Smooth muscle cell (in vitro differentiated cells): ENCODE measurements around the gene SH3D21. TPM values are rescaled to one million over a fixed set of nuclear protein-coding genes. Genes with fewer than 3 reads are reported as not detected.
A peak's percentile ranks its signal among the peaks of the same experiment; 100 is the strongest.

Experiments
- DNase-seq: peaks from one replicate; lab custom pipeline; 2025; ENCODE audit not compliant: unreplicated experiment; lab: John Stamatoyannopoulos, UW
- H2AFZ ChIP-seq: fragments of 200-600 bp; sonication (generic); 2 replicates; pipeline ENCODE4 v1.6.0; 2016; ENCODE audit warnings: antibody characterized with exemption, low read depth, mild to moderate bottlenecking
- H3F3A ChIP-seq: fragments of 200-600 bp; sonication (generic); 2 replicates; pipeline ENCODE4 v1.6.0; 2017; ENCODE audit warnings: antibody characterized with exemption, low read depth
- H3K27ac ChIP-seq: fragments of 200-600 bp; sonication (generic); 2 replicates; pipeline ENCODE4 v1.5.1; 2016; ENCODE audit warnings: low read depth, mild to moderate bottlenecking
- H3K27me3 ChIP-seq: fragments of 200-600 bp; sonication (generic); 2 replicates; pipeline ENCODE4 v1.6.1; 2016; ENCODE audit warnings: low read depth, mild to moderate bottlenecking
- H3K36me3 ChIP-seq: fragments of 200-600 bp; sonication (generic); 2 replicates; pipeline ENCODE4 v1.5.1; 2016; ENCODE audit warnings: low read depth
- H3K4me1 ChIP-seq: fragments of 200-600 bp; sonication (generic); 2 replicates; pipeline ENCODE4 v1.5.1; 2016; ENCODE audit warnings: low read depth
- H3K4me2 ChIP-seq: fragments of 200-600 bp; sonication (generic); 2 replicates; pipeline ENCODE4 v1.6.0; 2016; ENCODE audit warnings: mild to moderate bottlenecking
- H3K4me3 ChIP-seq: fragments of 200-600 bp; sonication (generic); 2 replicates; pipeline ENCODE4 v1.5.1; 2016; ENCODE audit warnings: mild to moderate bottlenecking
- H3K79me2 ChIP-seq: fragments of 200-600 bp; sonication (generic); 2 replicates; pipeline ENCODE4 v1.6.0; 2016; ENCODE audit warnings: low read depth, mild to moderate bottlenecking
- H3K9ac ChIP-seq: fragments of 200-600 bp; sonication (generic); 2 replicates; pipeline ENCODE4 v1.6.0; 2016; ENCODE audit warnings: low read depth
- H3K9me3 ChIP-seq: fragments of 200-600 bp; sonication (generic); replicated peaks from 2 replicates; pipeline ENCODE4 v1.5.1; 2016; ENCODE audit warnings: low read depth
- H4K20me1 ChIP-seq: fragments of 200-600 bp; sonication (generic); 2 replicates; pipeline ENCODE4 v1.6.0; 2016; ENCODE audit warnings: low read depth
- whole genome bisulfite sequencing: methylation state at CpG from one replicate; pipeline ENCODE4 v1.1.7; 2016; ENCODE audit warnings: low lambda C conversion rate; 5-methylcytosine and 5-hydroxymethylcytosine counted together
- polyA plus RNA-seq: library from polyadenylated mRNA; unstranded; fragments of >200 nt; fragmentation: Nextera tagmentation; extraction: Ambion mirVana; gene quantifications from 2 replicates; pipeline ENCODE4 v1.2.1, GENCODE V29; 2016
- total RNA-seq: library from RNA; depleted of rRNA; stranded (reverse); fragments of >200 nt; gene quantifications from 2 replicates; pipeline ENCODE4 v1.2.3, GENCODE V29; 2014
- TF ChIP-seq, protein P1 (sequence below): fragments of 200-600 bp; sonication (generic); IDR thresholded peaks from 2 replicates; pipeline ENCODE4 v1.5.1; 2017; ENCODE audit warnings: borderline replicate concordance, mild to moderate bottlenecking, antibody characterized with exemption; ENCODE audit not compliant: insufficient read depth, poor library complexity, severe bottlenecking

The SH3D21 gene
- total and polyA plus RNA-seq, 2 experiments from 2014 or later = 6.9 to 12.0 TPM

DNA sequence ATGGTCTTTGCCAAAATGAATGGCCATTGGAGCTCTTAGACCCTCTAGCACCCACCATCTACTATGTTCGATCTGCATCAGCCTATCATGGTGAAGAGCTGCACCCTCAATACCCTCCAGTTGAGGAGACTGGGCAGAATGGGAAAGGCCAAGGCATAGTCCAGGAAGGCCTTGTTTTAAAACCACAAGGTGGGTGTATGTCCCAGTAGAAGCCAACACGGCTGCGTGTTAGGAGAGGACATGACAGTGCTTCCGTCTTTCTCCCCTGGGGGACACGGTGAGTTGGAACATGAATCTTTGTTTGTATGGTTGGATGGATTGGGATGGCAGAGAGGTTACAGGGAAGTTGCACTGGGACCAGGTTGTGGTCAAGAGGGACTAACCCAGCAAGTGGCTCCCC lies 18.6 kb upstream of the SH3D21 start:
- Histone ChIP-seq H3K79me2 (peaks cover 37% of the 10 kb centered on the region), H3K27me3 (no peaks in the 10 kb centered on the region), H3K4me2 (no peak overlapping the region), H2AFZ (no peak overlapping the region), H3F3A (peaks cover 25% of the 10 kb centered on the region), H3K9ac (no peak overlapping the region), H3K27ac (no peak overlapping the region), H3K9me3 (no peaks in the 10 kb centered on the region), H3K4me3 (no peak overlapping the region), H3K4me1 (no peaks in the 10 kb centered on the region), H3K36me3 (peaks cover 21% of the 10 kb centered on the region), H4K20me1 (peaks cover 54% of the 10 kb centered on the region)
- no peak for DNase-seq
- WGBS = 97% methylated on average over 5 of the region's 5 CpGs
- TF ChIP-seq, protein P1, sequence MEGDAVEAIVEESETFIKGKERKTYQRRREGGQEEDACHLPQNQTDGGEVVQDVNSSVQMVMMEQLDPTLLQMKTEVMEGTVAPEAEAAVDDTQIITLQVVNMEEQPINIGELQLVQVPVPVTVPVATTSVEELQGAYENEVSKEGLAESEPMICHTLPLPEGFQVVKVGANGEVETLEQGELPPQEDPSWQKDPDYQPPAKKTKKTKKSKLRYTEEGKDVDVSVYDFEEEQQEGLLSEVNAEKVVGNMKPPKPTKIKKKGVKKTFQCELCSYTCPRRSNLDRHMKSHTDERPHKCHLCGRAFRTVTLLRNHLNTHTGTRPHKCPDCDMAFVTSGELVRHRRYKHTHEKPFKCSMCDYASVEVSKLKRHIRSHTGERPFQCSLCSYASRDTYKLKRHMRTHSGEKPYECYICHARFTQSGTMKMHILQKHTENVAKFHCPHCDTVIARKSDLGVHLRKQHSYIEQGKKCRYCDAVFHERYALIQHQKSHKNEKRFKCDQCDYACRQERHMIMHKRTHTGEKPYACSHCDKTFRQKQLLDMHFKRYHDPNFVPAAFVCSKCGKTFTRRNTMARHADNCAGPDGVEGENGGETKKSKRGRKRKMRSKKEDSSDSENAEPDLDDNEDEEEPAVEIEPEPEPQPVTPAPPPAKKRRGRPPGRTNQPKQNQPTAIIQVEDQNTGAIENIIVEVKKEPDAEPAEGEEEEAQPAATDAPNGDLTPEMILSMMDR = no peak

GRCh38 chr1:36295390-36295789 lies 10.8 kb upstream of the SH3D21 start:
- 96% methylated on average over 2 of the region's 2 CpGs for WGBS
- Histone ChIP-seq H2AFZ (no peak overlapping the region), H3K4me3 (no peak overlapping the region), H3K27ac (peak overlapping the region; percentile 72), H3K4me2 (no peak overlapping the region), H3F3A (peaks cover 4% of the 10 kb centered on the region), H3K4me1 (no peaks in the 10 kb centered on the region), H3K79me2 (peaks cover 10% of the 10 kb centered on the region), H3K9me3 (no peaks in the 10 kb centered on the region), H4K20me1 (peaks cover 23% of the 10 kb centered on the region), H3K9ac (no peak overlapping the region), H3K27me3 (no peaks in the 10 kb centered on the region), H3K36me3 (peaks cover 15% of the 10 kb centered on the region)
- TF ChIP-seq, protein P1 = no peak
- no peak for DNase-seq

DNA sequence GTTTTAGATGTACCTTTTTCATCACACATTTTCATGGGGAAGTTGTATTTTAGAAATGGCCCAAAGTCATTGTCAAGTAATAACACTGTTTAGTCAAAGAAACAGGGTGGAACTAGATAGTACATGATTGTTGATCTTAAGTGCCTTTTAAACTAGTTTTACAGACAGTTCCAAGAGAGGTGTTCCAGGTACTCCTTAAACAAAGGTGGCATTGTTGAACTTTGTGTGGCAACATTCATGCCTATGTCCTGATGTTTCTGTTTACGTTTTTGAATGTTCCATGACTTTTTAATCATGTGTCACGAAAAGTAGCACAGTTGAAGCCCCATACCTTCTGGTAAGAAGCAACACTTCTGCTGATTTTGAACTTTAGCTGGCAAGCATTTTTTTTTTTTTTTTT lies 9.1 kb upstream of the SH3D21 start:
- TF ChIP-seq, protein P1 = no peak
- Histone ChIP-seq H3K4me1 (no peaks in the 10 kb centered on the region), H3K27me3 (no peaks in the 10 kb centered on the region), H3K79me2 (peaks cover 6% of the 10 kb centered on the region), H4K20me1 (peaks cover 17% of the 10 kb centered on the region), H3K4me3 (no peak overlapping the region), H3F3A (peaks cover 19% of the 10 kb centered on the region), H3K4me2 (no peak overlapping the region), H3K36me3 (peaks cover 17% of the 10 kb centered on the region), H2AFZ (no peak overlapping the region), H3K27ac (peak overlapping the region; percentile 72), H3K9me3 (no peaks in the 10 kb centered on the region), H3K9ac (peak overlapping the region; percentile 28)
- WGBS = 78% methylated on average over 2 of the region's 2 CpGs
- no peak for DNase-seq

DNA sequence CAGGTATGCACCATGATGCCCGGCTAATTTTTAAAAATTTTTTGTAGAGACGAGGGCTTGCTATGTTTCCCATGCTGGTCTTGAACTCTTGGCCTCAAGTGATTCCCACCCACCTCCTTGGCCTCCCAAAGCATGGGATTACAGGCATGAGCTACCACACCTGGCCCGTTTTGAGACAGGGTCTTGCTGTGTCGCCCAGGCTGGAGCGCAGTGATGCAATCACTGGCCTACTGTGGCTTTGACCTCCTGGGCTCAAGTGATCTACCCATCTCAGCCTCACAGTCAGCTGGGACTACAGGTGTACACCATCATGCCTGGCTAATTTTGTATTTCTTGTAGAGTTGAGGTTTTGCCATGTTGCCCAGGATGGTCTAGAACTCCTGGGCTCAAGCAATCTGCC lies 7.5 kb upstream of the SH3D21 start:
- Histone ChIP-seq H4K20me1 (peaks cover 17% of the 10 kb centered on the region), H3K36me3 (peaks cover 18% of the 10 kb centered on the region), H3K4me3 (no peak overlapping the region), H3K27ac (peak overlapping the region; percentile 91), H3F3A (peaks cover 24% of the 10 kb centered on the region), H3K4me2 (no peak overlapping the region), H3K9me3 (no peaks in the 10 kb centered on the region), H3K4me1 (no peaks in the 10 kb centered on the region), H3K9ac (no peak overlapping the region), H3K27me3 (no peaks in the 10 kb centered on the region), H2AFZ (no peak overlapping the region), H3K79me2 (peaks cover 3% of the 10 kb centered on the region)
- 95% methylated on average over 5 of the region's 5 CpGs for WGBS
- DNase-seq = no peak
- TF ChIP-seq, protein P1 = no peak
